Neural progenitor cell (in vitro differentiated cells): ENCODE data around the gene CDCA7L.

Source experiments
- EZH2 ChIP-seq: fragments of 200-600 bp; sonication (generic); IDR thresholded peaks from 2 replicates; pipeline ENCODE4 v1.6.1; 2017; ENCODE audit warnings: antibody characterized with exemption, mild to moderate bottlenecking, moderate library complexity
- TF ChIP-seq, protein P1 (sequence below): fragments of 200-600 bp; sonication (generic); IDR thresholded peaks from 2 replicates; pipeline ENCODE4 v1.5.1; 2017; ENCODE audit warnings: antibody characterized with exemption, mild to moderate bottlenecking

DNA sequence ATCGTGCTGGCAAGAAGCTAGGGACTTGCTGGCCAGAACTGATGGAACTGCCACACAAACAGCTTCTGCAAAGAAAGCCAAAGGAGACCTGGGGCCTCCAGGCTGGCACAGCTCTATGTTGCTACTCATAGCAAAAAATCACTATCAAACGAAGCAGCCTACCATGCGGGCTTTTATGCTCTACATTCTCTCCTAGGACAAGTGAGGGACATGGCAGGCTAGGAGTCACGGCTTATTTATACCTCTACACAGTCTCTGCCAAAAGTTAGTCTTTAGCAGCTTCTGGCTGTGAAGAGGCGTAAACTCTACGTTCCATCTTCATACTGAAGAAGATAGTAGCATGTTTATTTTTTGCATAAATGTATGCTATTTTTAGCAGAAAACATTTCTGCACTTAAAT, 35.4 kb downstream of the CDCA7L start:
- no peak for TF ChIP-seq EZH2
- TF ChIP-seq, protein P1, sequence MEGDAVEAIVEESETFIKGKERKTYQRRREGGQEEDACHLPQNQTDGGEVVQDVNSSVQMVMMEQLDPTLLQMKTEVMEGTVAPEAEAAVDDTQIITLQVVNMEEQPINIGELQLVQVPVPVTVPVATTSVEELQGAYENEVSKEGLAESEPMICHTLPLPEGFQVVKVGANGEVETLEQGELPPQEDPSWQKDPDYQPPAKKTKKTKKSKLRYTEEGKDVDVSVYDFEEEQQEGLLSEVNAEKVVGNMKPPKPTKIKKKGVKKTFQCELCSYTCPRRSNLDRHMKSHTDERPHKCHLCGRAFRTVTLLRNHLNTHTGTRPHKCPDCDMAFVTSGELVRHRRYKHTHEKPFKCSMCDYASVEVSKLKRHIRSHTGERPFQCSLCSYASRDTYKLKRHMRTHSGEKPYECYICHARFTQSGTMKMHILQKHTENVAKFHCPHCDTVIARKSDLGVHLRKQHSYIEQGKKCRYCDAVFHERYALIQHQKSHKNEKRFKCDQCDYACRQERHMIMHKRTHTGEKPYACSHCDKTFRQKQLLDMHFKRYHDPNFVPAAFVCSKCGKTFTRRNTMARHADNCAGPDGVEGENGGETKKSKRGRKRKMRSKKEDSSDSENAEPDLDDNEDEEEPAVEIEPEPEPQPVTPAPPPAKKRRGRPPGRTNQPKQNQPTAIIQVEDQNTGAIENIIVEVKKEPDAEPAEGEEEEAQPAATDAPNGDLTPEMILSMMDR: no peak
